HG02610 (cell line): ENCODE data around the gene CELF2.

Experiments used
- ATAC-seq: cut with Tn5 transposase; IDR thresholded peaks from one replicate; pipeline ENCODE4 v1.9.1; 2021; ENCODE audit warnings: mild to moderate bottlenecking, moderate library complexity; ENCODE audit not compliant: unreplicated experiment

Gene CELF2

GRCh38 chr10:11057018-11057417, 39.3 kb downstream of the CELF2 start:
- no peak for ATAC-seq

GRCh38 chr10:11057448-11057847, 39.8 kb downstream of the CELF2 start:
- ATAC-seq, result no peak

DNA sequence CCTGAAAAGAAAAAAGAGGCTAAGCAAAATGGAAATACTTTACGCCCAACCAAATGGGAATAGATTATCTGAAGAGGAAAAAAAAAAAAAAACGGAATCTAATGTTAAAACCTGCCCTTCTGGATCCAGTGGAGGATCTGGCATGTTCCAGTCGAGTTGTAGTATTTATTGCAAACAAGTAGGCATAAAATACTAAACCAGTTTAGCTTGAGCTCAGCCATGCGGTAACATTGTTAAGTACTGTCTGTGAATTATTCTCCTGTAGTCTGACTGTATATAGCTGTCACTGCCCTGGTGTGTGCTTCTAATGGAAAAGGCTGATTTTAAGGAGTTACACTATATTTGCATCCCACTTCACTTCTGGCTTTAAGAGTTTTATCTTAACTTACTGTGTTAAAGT, 40.3 kb downstream of the CELF2 start:
- no peak for ATAC-seq

- no peak for ATAC-seq
These were observed 41.3 kb downstream of the CELF2 start for GRCh38 chr10:11058965-11059364.

- no peak for ATAC-seq
These were observed 46.2 kb downstream of the CELF2 start for GRCh38 chr10:11063856-11064255.

GRCh38 chr10:11064832-11065231, 47.2 kb downstream of the CELF2 start:
- no peak for ATAC-seq

DNA sequence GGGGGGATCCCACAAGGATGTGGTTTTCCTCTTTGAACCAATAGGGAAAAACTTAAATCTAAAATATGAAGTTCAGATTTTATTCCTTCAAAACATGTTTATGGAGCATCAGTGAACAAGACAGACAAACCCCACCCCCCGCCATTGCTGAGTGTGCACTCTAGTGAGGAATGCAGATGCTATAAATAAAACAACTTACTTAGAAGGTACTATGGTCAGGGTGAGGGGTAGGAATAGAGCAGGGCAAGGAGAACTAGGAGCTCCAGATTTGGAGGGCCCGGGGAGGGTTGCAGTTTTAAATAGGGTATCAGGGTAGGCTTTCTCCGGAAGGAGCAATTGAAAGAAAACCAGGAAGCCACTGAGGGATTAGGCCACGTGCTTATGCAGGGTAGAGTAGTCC, 47.9 kb downstream of the CELF2 start:
- no peak for ATAC-seq

DNA sequence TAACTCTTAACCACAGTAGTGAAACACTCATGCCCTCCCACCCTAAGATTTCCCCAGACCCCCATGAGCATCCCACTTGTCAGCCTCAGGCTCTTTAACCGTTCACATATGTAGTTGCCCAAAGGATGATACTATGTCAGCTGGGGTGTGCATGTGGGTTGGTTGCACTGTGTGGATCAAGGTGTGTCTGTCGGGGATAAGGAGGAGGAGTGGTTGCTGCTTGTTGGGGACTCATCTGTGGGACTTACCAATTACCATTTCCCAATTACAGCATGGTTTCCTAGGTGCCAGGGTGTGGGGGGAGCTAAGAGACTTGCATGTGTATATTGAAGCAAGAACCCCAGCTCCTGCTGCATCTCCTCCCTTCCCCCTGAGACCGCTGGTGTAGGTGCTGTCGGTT, 48.8 kb downstream of the CELF2 start:
- no peak for ATAC-seq

- ATAC-seq, result no peak
These were observed 51.4 kb downstream of the CELF2 start for GRCh38 chr10:11068861-11069633.

DNA sequence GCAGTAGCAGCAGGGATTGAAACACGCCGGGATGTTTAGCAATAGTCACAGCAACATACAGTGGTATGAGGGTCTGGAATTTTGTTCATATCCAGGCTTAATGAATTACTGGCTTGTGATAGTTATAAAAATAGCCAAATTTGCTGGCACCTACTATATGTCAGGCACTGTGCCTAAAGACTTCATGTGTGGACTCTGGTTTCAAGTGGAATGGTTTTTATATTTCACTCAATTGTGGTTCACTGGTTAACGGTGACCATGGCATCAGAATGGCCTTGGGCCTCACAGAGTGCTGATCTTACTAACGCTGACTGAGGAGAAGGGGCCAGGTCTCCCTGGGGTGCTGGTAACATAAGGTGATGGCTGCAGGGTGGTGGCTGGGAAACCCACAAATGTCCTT, 55.7 kb downstream of the CELF2 start:
- ATAC-seq, result no peak

GRCh38 chr10:11074536-11075267, 57.0 kb downstream of the CELF2 start:
- ATAC-seq, result peak; percentile 87

GRCh38 chr10:11076221-11076620, 58.5 kb downstream of the CELF2 start:
- ATAC-seq, result no peak

DNA sequence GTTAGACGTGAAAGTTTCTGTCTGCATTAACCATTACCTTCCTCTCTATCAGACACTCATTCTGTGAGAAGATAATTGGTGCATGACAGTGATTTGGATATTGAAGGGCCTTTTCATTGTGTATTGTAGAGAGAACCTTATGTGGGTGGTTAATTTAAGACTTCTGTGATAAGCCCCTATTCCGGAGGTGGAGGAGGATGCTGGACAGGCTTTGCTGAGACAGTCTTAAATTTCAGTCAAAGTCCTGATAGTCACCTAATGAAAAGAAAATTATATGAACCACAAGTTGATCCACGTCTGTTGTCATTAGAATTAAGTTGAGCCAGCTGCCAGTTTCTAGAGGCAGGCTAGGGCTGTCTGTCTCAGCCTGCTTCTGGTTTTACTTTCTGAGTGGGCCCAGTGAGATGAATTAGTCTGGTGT, 62.9 kb downstream of the CELF2 start:
- peak; percentile 53 for ATAC-seq

DNA sequence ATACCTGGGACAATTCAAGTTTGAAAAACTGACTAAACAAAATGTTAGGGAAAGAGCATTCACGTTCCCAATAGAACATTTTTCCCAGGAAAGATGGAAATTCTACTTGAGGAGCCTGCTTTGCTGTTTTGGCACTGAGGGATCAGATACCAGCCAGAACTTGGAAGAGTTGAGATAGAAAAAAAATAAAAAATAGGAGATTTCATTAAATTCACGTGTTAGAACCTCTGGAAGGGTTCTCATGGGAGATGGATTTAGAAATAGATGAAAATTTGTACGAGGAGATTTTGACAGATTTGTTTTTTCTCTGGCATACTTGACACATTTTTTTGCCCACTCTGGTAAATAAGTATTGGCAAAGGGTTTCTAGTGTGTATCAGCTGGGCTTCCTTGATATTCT, 63.7 kb downstream of the CELF2 start:
- ATAC-seq, result no peak

GRCh38 chr10:11082526-11082925, 64.9 kb downstream of the CELF2 start:
- ATAC-seq, result no peak

DNA sequence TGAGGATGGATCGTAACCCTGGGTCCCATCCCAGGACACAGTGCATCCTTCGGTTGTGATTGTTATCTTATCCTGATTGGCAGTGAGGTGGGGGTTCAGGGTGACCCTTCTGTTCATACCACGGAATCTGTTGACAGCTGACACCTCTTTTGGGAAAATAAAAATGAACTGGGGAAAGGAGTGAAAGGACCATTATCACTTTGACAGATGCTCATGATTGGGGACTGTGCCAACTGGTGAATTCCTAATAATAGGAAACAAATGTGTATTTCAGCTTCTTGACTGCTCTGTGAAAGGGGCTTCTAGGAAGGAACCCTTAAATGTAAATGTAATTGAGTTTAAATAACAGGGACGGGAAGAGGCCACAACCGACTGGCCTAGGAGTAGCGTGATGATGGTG, 65.4 kb downstream of the CELF2 start:
- ATAC-seq, result no peak

GRCh38 chr10:11085545-11085944, 67.9 kb downstream of the CELF2 start:
- no peak for ATAC-seq

DNA sequence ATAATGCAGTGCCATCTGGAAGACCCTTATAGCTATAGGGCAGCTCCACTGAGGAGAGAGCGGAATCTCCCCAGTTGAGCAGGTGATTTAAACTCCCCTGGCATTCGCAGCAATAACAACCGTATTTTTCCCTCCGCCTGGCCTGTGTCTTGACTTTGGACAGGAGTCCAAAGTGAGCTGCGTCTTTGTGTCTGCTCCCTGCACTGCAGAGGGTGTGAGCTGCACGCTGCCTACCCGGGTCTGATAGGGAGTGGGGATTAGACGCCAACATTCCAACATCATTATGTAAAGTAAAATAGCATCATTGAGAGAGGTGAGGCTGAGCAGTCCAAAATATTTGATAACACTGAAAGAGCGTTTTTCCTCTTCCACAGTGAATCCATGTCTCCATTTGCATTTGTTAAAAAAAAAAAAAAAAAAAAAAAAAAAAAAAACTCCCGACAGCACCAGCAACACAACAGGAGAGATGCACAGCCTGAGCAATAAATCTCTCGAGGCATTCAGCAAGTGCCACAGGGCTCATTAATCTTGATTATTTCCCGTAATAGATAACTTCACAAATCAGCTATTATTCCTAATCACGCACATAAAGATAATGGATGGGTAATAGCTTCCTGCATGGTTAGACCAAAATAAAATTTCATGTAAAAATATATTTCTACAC, 68.6 kb downstream of the CELF2 start:
- ATAC-seq, result no peak

DNA sequence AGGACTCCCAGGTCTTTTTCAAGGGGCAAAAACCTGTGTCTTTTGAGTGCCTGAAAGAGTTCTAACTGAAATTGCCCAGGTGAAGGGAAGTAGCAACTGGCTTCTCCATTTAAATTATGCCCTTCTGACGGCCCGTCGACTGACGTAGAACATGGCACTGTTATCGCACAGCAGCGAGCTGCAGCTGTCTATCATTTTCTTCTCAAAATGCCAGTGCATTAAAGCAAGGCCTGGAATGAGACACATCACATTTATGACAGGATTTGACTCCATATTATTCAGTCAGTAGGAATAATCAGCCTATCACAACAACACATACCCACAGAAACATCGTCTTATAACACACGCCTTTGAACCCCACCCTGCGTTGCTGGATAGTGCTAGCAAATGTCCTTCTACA, 69.7 kb downstream of the CELF2 start:
- ATAC-seq, result no peak

GRCh38 chr10:11088709-11089108, 71.0 kb downstream of the CELF2 start:
- no peak for ATAC-seq

GRCh38 chr10:11089272-11089671, 71.6 kb downstream of the CELF2 start:
- ATAC-seq, result no peak

DNA sequence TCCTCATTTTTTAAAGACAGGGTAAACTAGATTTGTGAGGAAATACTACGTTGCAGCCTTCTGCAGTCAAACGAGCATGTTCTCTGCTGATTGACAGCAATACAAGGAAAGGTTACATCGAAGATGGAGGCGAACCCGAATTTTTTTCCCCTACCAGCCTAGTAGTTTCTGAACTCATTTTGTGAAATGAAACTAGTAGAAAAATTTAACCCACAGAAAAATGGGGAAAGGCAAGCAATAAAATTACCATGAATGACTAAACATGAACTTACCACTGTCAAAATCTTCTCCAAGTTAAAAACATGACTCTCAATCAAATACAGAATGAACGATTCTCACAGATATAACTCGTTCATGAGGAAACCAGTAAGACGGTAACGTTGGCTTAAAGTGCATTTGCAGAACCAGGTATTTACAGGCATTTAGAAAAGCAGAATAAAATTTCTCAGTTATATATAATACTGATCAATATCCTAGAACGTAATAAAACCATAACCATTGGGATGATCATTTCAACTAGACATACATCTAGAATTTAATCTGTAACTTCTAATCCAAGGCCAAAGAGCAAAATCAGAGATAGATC, 73.9 kb downstream of the CELF2 start:
- no peak for ATAC-seq
